ENCODE results near the gene FOXK1. TPM values are rescaled to one million over a fixed set of nuclear protein-coding genes. Genes with fewer than 3 reads are reported as not detected.

Gene FOXK1
- total RNA-seq, 1 donor from 2014 or later: 53.6 TPM

- Histone ChIP-seq H3K4me2 (ENCODE audit: low read length) (no peak overlapping the region), H3K9ac (ENCODE audit: low read length) (no peak overlapping the region), H3K36me3 (ENCODE audit: insufficient read depth, low read length) (peaks cover 4% of the 10 kb centered on the region), H2AFZ (ENCODE audit: low read depth, low read length) (no peak overlapping the region), H3K27ac (ENCODE audit: low read depth, low read length) (no peak overlapping the region), H3K9me3 (ENCODE audit: insufficient read depth, low read depth, low read length) (no peaks in the 10 kb centered on the region), H3K4me3 (ENCODE audit: insufficient read depth, low read depth, low read length) (no peak overlapping the region), H3K79me2 (ENCODE audit: insufficient read depth, low read length) (peaks cover 90% of the 10 kb centered on the region), H4K20me1 (ENCODE audit: insufficient read depth, low read length) (peaks cover 51% of the 10 kb centered on the region), H3K4me1 (ENCODE audit: insufficient read depth, low read length) (peaks cover 10% of the 10 kb centered on the region), H3K27me3 (ENCODE audit: insufficient read depth, low read length) (no peaks in the 10 kb centered on the region)
- Mint-ChIP-seq H3K9me3 (ENCODE audit: unreplicated experiment) (no peaks in the 10 kb centered on the region), H3K36me3 (ENCODE audit: low read depth, unreplicated experiment) (peaks cover 26% of the 10 kb centered on the region), H3K27me3 (ENCODE audit: low read depth, unreplicated experiment) (no peaks in the 10 kb centered on the region), H3K4me3 (ENCODE audit: unreplicated experiment) (no peak overlapping the region), H3K4me1 (ENCODE audit: low read depth, unreplicated experiment) (peaks cover 21% of the 10 kb centered on the region), H3K27ac (ENCODE audit: unreplicated experiment) (no peak overlapping the region)
- FAIRE-seq: no peak
- no peak for TF ChIP-seq EZH2 (IDR thresholded peaks at IDR 0.05; ENCODE audit: insufficient read depth, low read length)
- TF ChIP-seq CTCF (IDR thresholded peaks at IDR 0.05; ENCODE audit: insufficient read depth, low read depth, low read length): no peak
- no peak for DNase-seq (ENCODE audit: low read depth)
Measured at GRCh38 chr7:4730971-4731370, 48.9 kb downstream of the FOXK1 start.

- no peak for FAIRE-seq
- TF ChIP-seq CTCF (IDR thresholded peaks at IDR 0.05; ENCODE audit: insufficient read depth, low read depth, low read length) (no peak), EZH2 (IDR thresholded peaks at IDR 0.05; ENCODE audit: insufficient read depth, low read length) (no peak)
- Histone ChIP-seq H3K79me2 (ENCODE audit: insufficient read depth, low read length) (peaks cover 90% of the 10 kb centered on the region), H2AFZ (ENCODE audit: low read depth, low read length) (no peak overlapping the region), H3K27me3 (ENCODE audit: insufficient read depth, low read length) (no peaks in the 10 kb centered on the region), H3K4me3 (ENCODE audit: insufficient read depth, low read depth, low read length) (no peak overlapping the region), H3K9ac (ENCODE audit: low read length) (no peak overlapping the region), H3K4me2 (ENCODE audit: low read length) (no peak overlapping the region), H3K27ac (ENCODE audit: low read depth, low read length) (no peak overlapping the region), H3K36me3 (ENCODE audit: insufficient read depth, low read length) (peaks cover 4% of the 10 kb centered on the region), H3K9me3 (ENCODE audit: insufficient read depth, low read depth, low read length) (no peaks in the 10 kb centered on the region), H4K20me1 (ENCODE audit: insufficient read depth, low read length) (peaks cover 44% of the 10 kb centered on the region), H3K4me1 (ENCODE audit: insufficient read depth, low read length) (peaks cover 9% of the 10 kb centered on the region)
- peaks cover 26% of the 10 kb centered on the region for H3K36me3 Mint-ChIP-seq (ENCODE audit: low read depth, unreplicated experiment)
- peaks cover 17% of the 10 kb centered on the region for H3K4me1 Mint-ChIP-seq (ENCODE audit: low read depth, unreplicated experiment)
- no peaks in the 10 kb centered on the region for H3K9me3 Mint-ChIP-seq (ENCODE audit: unreplicated experiment)
- H3K27ac Mint-ChIP-seq (ENCODE audit: unreplicated experiment): no peak overlapping the region
- no peak overlapping the region for H3K4me3 Mint-ChIP-seq (ENCODE audit: unreplicated experiment)
- H3K27me3 Mint-ChIP-seq (ENCODE audit: low read depth, unreplicated experiment): no peaks in the 10 kb centered on the region
- no peak for DNase-seq (ENCODE audit: low read depth)
Measured at GRCh38 chr7:4731803-4732202, 49.7 kb downstream of the FOXK1 start.

GRCh38 chr7:4733936-4734528 lies 51.9 kb downstream of the FOXK1 start:
- Histone ChIP-seq H3K27ac (ENCODE audit: low read depth, low read length) (peak overlapping the region; percentile 49), H3K27me3 (ENCODE audit: insufficient read depth, low read length) (no peaks in the 10 kb centered on the region), H3K36me3 (ENCODE audit: insufficient read depth, low read length) (peaks cover 4% of the 10 kb centered on the region), H3K9ac (ENCODE audit: low read length) (peak overlapping the region; percentile 1), H4K20me1 (ENCODE audit: insufficient read depth, low read length) (peaks cover 32% of the 10 kb centered on the region), H3K4me1 (ENCODE audit: insufficient read depth, low read length) (peaks cover 16% of the 10 kb centered on the region), H3K9me3 (ENCODE audit: insufficient read depth, low read depth, low read length) (no peaks in the 10 kb centered on the region), H2AFZ (ENCODE audit: low read depth, low read length) (no peak overlapping the region), H3K79me2 (ENCODE audit: insufficient read depth, low read length) (peaks cover 78% of the 10 kb centered on the region), H3K4me2 (ENCODE audit: low read length) (peak overlapping the region; percentile 5), H3K4me3 (ENCODE audit: insufficient read depth, low read depth, low read length) (no peak overlapping the region)
- FAIRE-seq (no peak), DNase-seq (ENCODE audit: low read depth) (no peak)
- TF ChIP-seq EZH2 (IDR thresholded peaks at IDR 0.05; ENCODE audit: insufficient read depth, low read length): no peak
- no peak for TF ChIP-seq CTCF (IDR thresholded peaks at IDR 0.05; ENCODE audit: insufficient read depth, low read depth, low read length)
- Mint-ChIP-seq H3K27me3 (ENCODE audit: low read depth, unreplicated experiment) (no peaks in the 10 kb centered on the region), H3K4me1 (ENCODE audit: low read depth, unreplicated experiment) (peaks cover 25% of the 10 kb centered on the region), H3K27ac (ENCODE audit: unreplicated experiment) (peak overlapping the region; percentile 0), H3K4me3 (ENCODE audit: unreplicated experiment) (no peak overlapping the region), H3K36me3 (ENCODE audit: low read depth, unreplicated experiment) (peaks cover 29% of the 10 kb centered on the region), H3K9me3 (ENCODE audit: unreplicated experiment) (no peaks in the 10 kb centered on the region)
